Heart left ventricle (tissue), 13 donors: ENCODE data around the gene PSMB10.

Experiments used
- CTCF ChIP-seq, 12 donors: fragments of 200-600 bp; sonication (generic) in 4 of 12; IDR thresholded peaks; one replicate each; pipeline versions ENCODE4 v1.5.0 to v1.8.0; 2018 to 2022; ENCODE audit warnings: antibody characterized with exemption in 12 of 12, mild to moderate bottlenecking in 5 of 12
- POLR2A ChIP-seq, 2 donors: fragments of 450-650 bp; IDR thresholded peaks; one replicate each; pipeline ENCODE4 v1.6.1; 2017; ENCODE audit warnings: antibody characterized with exemption in 2 of 2, mild to moderate bottlenecking in 2 of 2, moderate library complexity in 2 of 2
- donor health status: ischemic (EF 13 %, LVEDD 7.1; RV severe dilation, severe dysfunction).
- donor health status: DM: no; HTN: yes; CAD: no.
- donor health status: DM: no; HTN: no; CAD: no.
- donor health status: ischemic (EF 25% LVEDD 6.9; RV normal size, moderate dysfunction).
- donor health status: ischemic (EF 25% LVEDD 5.7; RV mildly dilated, moderate dysfunction).
- donor health status: ischemic (EF 35%, LVEDD 5.7; RV mildly dilated, moderate dysfunction).
- donor health status: nonischemic (EF 11% LVEDD 7.7; RV severe dilation, severe dysfunction).
- donor health status: DM: yes; HTN: yes; CAD: no.
- donor health status: PGD.
- donor health status: ischemic (EF 29% LVEDD 5.4; RV normal size, mild dysfunction).
- donor health status: nonischemic (EF 23%, LVEDD 6.1; RV moderate dilation, normal function).

- no peak for TF ChIP-seq POLR2A (IDR thresholded peaks at IDR 0.05)
- no peak for TF ChIP-seq CTCF (IDR thresholded peaks at IDR 0.05)
Observed at GRCh38 chr16:67949645-67950044, 13.0 kb upstream of the PSMB10 start.
